GM12891 (cell line): Measurements from ENCODE around the gene WDR27.

ENCODE experiments used
- POLR2A ChIP-seq: IDR thresholded peaks from 2 replicates; pipeline ENCODE4 v1.6.1; 2011; ENCODE audit warnings: low read depth, low read length, control low read depth
- POLR2AphosphoS5 ChIP-seq: IDR thresholded peaks from 2 replicates; pipeline ENCODE4 v1.6.1; 2011; ENCODE audit warnings: low read depth, low read length, control low read depth
- TAF1 ChIP-seq: IDR thresholded peaks from 2 replicates; pipeline ENCODE4 v1.6.1; 2011; ENCODE audit warnings: low read depth, low read length, control low read depth

DNA sequence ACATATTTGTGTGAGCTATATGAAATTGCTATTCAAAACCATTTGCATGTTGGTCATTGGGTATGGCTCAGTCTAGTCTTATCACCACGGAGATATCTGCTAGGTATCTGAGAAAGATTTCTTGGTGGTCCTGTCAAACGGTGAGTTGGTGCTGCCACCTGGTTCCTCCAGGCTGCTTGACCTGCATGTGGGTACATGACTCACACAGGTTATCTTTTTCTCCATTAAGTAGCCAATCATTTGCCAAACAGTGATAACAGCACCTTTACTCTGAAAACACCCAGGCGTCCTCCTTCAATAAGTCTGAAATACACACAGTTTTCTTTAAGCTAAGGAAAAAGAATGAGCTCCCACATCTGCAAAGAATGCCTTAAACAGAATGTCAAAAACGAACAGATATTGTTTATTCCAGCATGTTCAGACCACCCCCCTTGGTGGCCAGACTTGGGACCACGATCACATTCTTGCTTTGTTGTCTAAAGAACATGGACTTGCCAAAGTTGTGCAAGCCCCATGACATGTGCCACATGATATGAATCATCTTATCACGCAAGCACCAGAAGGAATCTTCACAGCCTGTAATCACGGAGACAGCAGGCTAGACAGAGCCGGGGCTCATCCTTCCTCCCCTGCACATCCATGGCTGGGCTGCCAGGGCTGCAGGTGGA is 247.5 kb downstream of the WDR27 start:
- TF ChIP-seq POLR2A (no peak), POLR2AphosphoS5 (no peak), TAF1 (no peak)
